ENCODE results near the gene RBFA. TPM values are rescaled to one million over a fixed set of nuclear protein-coding genes. Genes with fewer than 3 reads are reported as not detected.

The RBFA gene, protein sequence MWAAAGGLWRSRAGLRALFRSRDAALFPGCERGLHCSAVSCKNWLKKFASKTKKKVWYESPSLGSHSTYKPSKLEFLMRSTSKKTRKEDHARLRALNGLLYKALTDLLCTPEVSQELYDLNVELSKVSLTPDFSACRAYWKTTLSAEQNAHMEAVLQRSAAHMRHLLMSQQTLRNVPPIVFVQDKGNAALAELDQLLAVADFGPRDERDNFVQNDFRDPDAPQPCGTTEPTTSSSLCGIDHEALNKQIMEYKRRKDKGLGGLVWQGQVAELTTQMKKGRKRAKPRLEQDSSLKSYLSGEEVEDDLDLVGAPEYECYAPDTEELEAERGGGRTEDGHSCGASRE
- 37.7 and 45.3 TPM in 2 replicates for total RNA-seq

DNA sequence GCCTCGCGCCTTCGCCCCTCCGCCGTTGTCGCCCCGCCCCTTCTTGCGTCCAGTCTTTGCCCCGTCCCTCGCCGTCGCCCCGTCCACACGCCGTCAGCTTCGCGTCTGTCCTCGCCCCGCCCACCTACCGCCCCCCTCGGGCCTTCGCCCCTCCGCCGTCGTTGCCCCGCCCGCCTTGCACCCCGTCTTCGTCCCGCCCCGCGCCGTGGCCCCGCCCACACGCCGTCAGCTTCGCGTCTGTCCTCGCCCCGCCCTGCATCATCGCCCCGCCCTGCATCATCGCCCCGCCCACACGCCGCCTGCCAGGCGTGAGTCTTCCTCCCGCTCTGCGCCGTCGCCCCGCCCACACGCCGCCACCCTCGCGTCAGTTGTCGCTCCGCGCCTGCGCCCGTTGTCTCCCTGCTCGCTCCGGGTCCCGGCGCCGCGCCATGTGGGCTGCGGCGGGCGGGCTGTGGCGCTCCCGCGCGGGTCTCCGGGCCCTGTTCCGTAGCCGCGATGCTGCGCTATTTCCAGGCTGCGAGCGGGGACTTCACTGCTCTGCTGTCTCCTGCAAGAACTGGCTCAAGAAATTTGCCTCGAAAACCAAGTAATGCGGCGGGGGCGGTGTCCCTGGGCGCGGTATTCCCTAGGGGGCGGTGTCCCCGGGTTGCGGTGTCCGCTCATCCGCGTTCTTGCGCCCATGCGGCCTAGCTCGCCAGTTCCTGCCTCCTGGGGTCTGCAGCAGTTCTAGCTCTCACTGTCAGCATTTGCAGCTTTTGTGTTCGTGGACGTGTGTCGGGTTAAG, at the start of gene RBFA:
TSS of gene RBFA (plus strand) at position 367 of the 784 bp plus-strand sequence. CDS start at position 429, 62 bp downstream.

DNA sequence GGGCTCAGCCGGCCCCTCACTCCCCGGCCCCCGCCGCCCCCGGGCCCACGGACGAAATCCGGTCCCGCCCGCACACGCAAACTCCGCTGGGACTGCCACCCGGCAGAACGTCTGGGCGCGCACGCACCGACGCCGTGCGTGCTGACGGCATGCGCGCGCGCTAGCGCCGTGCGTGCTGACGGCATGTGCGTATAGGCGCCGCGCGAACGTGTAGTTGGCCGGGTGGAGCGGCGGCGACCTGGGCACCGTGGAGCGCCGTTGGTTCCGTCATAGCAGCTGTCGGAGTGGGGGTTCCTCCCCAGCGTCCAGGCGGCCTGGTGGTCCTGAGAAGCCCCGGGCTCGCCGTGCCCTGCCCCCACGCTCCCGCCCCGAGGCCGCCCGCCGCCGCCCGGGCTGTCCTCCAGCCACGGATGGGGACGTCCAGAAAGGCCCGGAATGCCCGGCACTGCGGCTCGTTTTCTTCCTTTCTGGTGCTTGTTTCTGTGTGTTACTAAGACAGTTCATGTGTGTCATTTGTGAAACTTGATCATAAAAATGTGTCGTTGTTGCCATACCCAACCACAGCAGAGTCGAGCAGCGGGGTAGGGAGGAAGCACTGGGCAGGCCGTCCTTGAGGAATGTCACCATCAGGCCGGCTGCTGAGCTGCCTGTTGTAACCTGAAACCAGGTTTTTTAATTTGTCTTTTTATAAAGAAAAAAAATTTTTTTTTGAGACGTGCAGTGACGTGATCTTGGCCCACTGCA, 45.6 kb upstream of the RBFA start, which contains the start of gene TXNL4A:
TSS of gene TXNL4A (minus strand) at position 113 of the 744 bp plus-strand sequence. CDS start 171 bp downstream, outside the sequence.

Other genes with a start within 250 kb of the RBFA start
- not detected in 2 replicates for gene KCNG2, start 236.5 kb upstream of the RBFA start, total RNA-seq
- 36.6 and 41.4 TPM in 2 replicates for gene SLC66A2, start 82.8 kb upstream of the RBFA start, total RNA-seq
- 5.8 and 9.1 TPM in 2 replicates for gene HSBP1L1, start 69.8 kb upstream of the RBFA start, total RNA-seq
- 60.2 and 89.4 TPM in 2 replicates for gene TXNL4A, start 45.9 kb upstream of the RBFA start, total RNA-seq
- gene ADNP2, start 74.8 kb downstream of the RBFA start, total RNA-seq, result 12.2 and 12.8 TPM in 2 replicates
- gene PARD6G, start 213.1 kb downstream of the RBFA start, total RNA-seq, result 1.1 and 1.9 TPM in 2 replicates